ENCODE data around the gene CNKSR2.

The CNKSR2 gene

DNA sequence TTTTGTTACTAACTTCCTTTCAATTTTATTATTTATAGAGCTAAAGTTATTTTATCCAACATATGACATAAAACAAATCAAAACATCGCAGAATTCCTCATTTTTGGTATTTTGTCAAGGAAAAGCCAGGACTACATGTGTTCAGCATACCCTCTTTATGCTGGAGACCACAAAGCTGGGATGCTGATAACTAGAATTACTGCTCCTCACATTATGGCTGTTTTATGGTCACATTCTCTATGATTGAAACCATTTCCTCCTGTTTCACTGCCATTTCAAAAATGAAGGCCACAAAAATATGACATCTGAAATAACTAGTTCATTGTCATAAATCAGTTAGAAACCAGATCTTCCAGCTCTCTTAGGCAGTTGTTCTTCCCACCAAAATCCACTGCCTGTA lies 242.2 kb downstream of the CNKSR2 start:
- no peak for DNase-seq

DNA sequence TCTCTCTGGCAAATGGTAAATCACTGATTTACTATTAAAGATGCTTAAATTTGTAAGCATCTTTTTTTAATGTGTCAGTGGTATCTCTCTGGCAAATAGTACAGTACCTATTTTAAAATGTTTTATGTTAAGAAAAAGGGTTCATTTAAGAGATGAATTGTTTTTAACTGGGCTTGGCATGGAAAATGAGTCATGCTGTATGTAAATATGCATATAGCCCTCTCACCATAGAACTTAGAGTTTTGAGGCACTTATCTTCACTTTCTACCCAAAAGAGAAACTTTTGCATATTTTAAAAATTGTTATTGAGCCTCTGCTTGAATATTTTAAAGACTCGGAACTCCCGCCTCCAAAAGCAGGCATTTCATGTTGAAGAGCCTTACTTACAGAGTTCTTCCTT lies 246.0 kb downstream of the CNKSR2 start:
- no peak for DNase-seq

DNA sequence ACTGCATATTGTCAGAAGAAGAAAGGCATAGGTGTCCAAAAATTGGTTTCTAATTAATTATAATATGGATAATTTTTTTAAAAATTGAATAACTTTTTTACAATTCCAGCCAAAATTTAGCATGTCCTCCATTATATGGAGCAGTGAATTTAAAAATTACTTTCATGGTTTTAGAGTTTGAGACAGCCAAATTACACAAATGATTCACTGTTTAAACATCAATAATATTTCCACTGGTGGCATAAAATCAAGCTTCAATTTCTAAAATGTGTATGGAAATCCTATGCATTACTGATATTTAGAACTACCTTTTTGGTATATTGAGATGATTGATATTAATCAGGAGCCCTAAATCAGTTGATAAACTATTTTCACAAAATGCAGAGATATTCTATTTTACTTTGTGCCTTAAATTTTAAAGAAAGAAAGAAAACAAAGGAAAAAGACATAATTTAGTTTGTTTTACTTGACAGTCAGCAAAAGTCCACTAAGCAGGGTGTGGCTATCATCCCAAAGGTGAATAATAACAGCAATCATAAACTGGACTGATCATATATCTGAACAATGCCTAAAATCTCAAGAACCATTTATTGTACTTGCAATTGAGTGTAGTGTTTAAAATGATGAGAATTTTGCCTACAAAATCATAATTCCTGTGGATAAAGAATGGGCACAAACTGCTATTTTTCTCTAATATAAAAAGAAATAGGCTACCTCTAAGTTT lies 249.7 kb downstream of the CNKSR2 start:
- no peak for DNase-seq

DNA sequence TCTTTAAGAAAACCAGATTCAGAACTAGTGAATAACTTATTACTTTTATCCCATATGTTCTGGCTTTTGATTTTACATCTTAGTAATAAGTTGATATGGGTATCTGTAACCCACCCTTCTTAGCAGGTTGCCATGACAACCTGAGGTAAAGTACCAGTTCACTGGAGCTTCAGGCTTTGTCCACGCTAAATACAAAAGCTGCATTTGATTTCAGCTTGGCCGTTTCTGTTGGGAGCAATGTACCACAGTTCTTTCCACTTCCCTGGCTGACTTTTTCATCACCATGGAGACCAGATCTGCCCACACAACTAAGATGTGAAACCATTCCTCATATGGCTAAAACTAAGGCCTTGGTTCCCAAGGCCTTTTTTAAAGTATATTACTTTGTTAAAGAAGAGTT lies 257.8 kb downstream of the CNKSR2 start:
- no peak for DNase-seq

DNA sequence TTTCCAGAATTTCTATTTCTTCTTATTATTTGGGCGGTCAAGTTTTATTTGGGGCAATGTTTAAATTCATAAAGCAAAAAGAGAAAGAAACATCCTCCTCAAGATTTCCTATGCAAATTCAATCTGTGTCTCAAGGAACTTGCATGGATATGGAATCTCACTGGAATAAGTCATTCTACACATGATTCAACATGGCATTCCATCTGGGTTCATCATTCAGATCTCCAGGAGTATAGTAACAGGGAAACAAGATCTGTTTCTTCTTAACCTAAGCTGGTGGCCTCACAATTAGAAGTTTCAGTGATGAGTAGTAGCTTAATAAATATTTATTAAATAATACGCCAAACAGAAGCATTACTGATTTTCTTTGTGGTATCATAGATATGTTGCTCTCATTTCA lies 264.1 kb downstream of the CNKSR2 start:
- no peak for DNase-seq

DNA sequence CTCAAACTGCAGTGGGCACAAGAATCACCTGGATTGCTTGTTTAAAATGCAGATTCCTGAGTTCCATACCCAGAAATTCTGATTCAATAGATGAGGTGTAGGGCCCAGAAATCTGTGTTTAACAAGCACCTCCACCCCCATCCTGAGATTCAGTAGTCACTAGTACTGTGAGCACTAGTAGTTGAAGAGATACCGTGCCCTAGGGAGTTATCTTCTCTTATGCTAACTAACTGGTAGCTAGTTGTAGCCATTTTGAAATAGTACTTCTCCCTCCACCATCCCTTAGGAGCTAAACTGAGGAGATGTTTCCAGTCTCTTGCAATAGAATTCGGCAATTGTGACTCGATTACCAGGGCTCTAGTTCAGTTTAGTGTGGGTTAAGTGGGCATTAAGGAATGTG lies 265.6 kb downstream of the CNKSR2 start:
- DNase-seq: no peak

DNA sequence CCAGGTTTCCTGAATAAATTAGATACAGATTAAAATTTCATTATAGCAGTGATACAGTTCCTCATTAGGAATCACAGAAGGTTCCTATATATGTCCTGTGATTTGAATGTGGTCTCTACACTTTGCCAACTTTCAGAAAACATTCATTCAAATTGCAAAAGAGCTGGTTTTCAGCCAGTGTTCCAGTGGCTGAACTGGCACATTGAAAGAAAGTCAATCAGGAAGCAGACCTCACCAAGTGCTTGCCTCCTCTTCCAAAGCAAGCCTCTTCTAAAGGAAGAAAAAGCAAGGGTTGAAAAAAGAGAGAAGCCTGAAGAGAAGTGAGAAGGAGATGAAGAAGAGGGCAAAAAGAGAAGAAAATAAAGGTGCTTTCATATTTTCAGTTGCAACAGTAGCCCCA lies 271.2 kb downstream of the CNKSR2 start:
- DNase-seq: no peak

DNA sequence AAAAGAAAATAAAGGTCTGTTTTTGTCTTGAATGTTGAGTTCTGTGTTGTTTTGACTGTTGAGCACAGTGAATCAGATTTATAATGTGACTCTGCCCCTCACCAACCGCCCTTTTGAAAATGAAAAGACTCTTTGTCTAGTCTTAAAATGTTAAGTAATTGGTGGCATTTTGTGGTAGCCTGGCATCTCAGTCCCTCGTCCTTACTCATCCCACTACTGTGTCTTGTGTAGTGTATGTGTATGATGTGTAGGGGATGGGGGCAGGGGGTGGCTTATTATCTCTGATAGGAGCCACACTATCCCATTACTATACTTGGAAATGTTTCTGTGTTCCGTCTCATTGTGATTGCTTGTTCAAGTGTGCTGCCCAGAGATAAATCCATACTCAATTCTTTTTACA lies 271.7 kb downstream of the CNKSR2 start:
- DNase-seq: no peak

DNA sequence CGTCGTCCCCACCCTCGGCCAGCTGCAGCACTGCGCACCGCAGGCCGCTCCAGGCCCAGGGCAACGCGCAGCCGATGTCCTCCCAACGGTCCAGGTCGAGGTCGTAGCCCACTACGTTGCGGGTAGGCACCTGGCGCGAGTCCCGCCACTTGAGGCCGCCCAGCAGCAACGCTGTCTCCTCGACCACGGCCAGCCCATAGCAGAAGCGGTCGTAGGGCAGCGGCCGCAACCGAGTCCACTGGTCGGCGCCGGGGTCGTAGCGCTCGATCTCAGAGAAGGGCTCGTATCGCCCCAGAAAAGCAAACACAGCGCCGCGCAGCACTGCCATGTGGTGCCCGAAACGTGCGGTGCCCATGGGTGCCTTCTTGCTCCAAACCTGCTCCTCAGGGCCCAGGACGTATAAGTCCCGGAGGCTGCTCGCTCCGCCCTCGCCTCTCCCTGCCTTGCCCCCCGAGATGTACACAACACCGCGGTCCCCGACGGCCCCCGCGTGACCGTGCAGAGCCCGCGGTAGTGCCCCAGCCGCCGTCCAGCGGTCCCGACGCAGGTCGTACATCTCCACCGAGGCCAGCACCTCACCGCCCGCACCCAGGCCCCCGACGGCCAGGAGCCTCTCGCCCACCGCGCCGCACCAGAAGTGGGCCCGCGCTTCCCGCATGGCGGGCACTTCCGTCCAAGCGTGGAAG lies 281.8 kb downstream of the CNKSR2 start:
- no peak for DNase-seq

DNA sequence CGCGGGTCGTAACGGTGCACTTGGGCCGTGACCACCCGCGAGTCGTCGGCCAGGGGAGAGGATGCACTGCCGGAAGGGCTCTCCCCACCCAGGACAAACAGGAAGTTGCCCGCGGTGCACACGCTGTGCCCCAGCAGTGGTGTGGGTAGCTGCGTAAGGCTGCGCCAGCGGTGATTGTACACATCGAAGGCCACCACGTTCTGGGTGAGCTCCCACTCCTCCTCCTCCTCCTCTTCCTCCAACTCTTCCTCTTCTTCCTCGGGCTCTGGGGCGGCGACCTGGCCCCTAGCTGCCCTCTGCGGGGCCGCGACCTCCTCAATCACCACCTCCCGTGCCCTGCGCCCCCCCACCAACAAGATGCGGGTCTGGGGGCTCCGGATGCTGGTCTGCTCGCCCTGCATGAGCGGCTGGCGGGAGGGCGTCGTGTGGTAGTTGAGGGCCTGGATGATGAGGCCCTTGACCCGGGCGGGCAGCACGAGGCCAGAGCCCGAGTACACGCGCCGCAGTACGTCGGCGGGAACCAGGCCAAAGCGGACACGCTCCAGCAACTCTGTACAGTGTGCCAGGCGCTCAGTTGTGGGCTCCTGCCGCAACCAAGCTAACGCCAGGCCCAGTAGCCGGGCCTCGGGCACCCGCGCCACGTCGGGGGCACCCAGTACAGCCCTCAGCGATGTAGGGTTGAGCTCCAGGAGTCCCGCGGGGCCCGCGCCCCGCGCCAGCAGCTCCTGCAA lies 282.5 kb downstream of the CNKSR2 start:
- DNase-seq: no peak

DNA sequence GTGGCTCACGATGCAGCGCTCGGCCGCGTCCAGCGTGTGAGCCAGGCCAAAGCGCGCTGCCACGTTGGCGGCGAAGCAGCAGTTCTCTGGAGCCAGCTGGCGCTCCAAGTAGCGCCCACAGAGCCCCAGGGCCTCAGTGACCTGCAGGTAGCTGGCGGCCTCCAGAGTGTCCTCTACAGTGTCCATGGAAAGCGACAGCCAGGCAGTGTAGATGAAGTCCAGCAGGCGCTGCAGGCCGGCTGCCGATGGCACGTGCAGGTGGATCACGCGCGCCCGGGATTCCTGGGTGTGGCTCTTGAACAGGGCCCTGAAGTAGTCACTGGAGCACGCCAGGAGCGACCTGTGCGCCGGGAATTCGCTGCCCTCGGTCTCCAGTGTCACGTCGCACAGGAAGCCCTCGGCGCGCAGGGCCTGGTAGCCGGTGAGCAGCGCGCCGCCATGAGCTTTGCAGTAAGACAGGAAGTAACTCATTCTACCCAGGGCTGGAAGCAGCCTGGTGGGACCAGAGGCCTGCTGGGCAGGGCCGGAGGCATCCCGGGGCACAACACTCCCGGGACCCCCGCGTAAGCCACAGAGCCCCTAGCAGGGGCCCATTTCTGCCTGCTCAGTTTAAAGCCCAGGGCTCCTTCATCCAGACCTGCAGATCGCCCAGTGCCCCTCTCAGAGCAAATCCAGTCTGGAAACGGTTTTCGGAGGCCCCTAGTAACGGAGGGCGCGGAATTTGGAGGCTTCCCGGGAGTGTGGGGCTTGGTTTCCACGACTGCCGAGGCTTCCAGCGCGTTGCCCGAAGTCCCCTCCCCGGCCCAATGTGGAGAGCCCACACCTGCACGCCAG lies 283.3 kb downstream of the CNKSR2 start:
- no peak for DNase-seq

DNA sequence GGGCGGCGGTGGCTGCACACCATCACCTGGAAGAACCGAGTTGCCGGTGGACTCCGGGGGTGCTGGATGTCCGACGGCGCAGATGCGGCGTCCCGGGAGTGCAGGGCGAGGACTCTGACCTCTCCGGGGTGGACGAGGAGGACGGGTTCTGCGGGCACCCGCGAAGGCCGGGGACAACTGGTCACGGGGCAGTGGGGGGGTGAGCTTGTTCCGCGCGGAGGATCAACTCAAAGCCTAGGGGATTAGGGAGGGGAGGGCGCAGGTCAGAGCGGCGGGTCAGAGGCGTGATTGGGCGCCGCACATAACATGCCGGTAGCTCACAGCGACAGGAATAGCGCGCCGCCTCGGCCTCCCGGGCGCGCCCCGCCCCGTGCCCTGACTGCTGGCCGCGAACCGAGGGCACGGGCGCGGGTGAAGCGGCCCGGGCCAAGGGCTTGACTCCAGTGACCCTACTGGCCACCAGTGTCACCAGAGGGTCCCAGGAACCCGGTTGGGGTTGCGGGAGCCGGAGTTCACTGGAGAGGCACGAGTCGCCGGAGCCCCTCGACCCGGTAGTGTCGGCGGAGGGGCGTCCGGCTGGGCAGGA lies 284.0 kb downstream of the CNKSR2 start, which contains the start of gene KLHL34:
TSS of gene KLHL34 (minus strand) at position 179 of the 586 bp plus-strand sequence. CDS start 542 bp downstream, outside the sequence.
- DNase-seq: no peak

DNA sequence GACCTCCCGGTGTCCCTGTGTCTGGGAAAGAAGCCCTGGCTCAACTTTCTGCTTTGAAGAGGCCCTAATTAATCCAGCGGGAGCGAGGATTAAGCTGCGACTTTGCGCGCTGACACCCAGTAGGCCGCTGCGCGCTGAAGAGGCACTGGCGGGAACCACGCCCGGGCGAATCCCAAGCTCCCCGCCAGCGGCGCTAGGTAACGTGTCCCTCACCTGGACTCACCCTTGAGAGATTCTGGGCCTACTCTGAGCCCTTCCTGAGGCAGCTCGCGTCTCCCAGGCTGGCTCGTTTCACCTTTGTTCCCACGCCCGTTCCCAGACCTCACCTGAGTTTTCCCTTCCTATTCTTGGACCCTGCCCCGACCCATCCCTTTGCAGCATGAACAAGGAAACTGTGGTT lies 284.5 kb downstream of the CNKSR2 start:
- DNase-seq: no peak

DNA sequence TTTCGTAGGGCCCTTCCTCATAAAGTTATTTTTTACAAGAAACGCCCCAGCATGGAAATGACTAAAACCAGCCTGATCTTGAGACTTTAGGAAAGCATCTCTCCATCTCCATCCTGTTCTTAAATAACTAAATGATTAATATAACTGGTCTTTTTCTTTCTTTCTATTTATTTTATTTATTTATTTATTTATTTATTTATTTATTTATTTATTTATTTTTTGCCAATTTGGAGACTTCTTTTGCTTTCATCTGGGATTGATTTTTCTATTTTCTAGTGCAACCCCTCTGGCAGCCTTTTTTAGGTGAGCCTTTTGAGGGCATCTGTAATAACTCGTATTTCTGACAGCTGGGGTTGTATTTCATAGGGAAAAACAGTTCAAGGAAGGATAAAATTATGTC lies 285.1 kb downstream of the CNKSR2 start:
- no peak for DNase-seq

DNA sequence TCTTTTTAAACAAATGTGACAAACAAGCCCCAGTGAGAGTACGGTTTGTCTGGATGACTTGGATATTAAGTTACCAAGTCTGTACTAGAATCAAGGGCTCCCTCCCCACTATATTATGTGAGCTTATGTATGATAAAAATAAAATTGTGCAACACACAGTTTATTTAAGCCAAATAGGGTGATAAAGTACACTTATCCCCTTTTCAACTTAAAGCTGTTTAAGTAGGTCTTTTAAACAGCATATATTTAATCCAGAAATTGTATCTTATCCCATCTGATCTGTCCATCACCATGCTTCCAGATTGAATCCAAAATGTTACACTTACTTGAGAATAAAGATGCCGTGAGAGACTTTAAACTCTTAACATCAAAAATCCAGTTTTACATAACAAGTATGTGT lies 285.9 kb downstream of the CNKSR2 start:
- no peak for DNase-seq

DNA sequence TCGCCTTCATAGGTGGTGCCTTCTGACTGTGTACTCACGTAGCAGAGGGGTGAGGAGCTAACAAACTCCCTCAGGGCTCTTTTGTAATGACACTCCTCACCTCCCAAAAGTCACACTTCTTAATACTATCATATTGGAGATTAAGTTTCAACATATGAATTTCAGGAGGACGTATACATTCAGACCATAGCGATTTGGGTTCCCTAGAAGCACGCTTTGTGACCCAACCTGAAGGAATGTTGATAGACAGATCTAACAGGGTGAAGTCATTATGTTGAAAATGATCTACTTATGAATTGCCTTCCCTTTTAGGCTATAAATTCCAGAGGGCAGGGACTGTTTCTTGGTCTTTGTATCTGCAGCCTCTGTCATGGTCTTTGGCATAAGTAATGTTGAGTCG lies 287.1 kb downstream of the CNKSR2 start:
- DNase-seq: no peak

DNA sequence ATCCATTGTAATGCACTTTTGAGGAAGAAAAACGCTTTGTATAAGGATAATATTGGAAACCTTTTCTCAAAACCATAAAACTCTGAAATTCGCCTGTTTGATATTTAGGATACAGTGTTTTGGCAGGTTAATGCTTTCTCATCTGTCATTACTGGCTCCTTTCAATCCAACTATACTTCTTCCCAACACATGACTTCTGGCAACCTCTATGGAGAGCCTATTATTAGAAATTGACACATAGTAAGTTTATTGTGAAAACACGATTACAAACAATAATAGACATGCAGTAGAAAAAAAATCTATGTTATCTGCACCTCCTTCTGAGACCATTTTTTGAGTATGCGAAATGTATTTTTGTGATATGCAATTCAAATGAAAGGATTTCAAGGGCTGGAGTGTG lies 288.5 kb downstream of the CNKSR2 start:
- no peak for DNase-seq

DNA sequence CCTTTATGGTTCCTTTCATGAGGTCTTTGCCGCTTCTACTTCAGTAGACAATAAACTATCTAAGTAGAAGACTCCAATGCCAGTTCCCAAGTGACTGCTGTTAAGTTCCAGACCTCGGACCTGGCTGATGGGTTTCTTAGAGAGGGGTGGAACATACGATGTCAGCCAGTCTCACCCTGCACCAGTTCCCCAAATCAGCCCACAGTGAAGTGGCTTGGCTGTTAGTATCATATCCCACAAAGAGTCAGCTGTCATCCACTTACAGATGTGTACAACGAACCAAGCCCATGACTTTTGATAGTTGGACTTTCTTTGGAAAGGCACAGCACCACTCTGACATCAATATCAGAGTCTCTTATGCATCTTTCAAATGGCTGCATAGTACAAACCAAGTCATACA lies 292.0 kb downstream of the CNKSR2 start:
- no peak for DNase-seq

DNA sequence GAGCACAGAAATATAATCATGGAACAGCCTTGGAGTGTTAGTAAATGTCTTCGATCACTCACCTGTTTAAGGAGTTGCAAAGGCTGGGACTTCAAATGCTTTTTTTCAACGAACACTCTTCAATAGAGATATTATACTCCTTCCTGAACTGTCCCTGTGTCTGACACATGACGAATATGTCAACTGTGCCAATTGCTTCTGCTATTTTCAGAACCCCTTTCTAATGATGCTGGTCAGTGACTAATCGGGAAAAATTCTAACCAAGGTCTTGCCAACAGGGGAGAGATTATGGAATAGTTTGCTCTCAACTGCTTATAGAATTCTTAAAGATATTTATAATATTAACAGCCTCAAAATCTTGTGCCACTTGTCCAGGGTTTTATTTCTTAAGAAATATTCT lies 292.5 kb downstream of the CNKSR2 start:
- DNase-seq: no peak

DNA sequence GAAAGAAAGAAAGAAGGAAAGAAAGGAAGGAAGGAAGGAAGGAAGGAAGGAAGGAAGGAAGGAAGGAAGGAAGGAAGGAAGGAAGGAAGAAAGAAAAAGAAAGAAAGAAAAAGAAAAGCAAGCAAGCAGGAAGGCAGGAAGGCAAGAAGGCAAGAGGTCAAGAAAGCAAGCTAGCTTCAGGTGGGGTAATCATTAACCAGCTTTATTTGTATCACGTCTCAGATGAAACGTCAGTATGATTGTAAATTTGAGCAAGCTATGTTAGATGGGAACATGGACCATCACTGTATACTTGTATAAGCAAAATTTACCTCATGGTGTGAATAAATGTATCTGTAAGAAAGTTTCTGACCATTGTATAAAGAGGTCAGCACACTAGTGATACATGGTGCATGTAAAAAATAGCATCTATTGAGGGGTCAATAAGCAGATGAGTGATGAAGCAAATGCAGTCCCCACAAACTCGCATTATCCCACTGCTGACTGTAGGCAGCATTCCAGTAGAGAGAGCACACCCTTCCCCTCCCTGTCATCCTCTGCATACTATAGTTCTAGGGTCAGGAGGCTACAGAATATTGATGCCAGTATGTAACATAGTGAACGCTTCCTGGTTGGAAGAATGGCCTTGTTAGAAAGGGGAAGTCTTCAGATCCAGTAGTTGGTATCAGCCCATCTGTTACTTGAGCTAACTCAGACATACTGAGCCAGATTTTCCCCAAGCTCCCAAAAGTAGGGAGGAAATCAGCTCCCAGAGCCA lies 300.4 kb downstream of the CNKSR2 start:
- no peak for DNase-seq

DNA sequence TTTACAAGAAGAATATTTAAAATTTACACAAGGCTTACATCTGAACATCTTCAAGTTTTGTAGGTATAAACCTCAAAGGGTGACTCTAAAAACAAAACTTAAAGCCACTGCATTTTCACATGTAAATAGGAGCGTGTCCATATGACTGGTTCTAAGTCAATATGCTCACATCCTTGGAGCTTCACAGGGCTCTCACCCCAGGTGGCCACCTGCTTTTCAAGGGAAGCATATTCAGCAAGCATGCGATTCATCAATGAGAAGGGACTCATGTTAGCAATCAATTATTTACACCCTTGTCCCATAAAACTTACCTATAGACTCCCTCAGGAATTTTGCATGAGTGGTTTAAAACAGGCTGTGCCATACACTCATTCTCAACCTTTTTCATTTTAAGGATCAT lies 301.7 kb downstream of the CNKSR2 start:
- no peak for DNase-seq

DNA sequence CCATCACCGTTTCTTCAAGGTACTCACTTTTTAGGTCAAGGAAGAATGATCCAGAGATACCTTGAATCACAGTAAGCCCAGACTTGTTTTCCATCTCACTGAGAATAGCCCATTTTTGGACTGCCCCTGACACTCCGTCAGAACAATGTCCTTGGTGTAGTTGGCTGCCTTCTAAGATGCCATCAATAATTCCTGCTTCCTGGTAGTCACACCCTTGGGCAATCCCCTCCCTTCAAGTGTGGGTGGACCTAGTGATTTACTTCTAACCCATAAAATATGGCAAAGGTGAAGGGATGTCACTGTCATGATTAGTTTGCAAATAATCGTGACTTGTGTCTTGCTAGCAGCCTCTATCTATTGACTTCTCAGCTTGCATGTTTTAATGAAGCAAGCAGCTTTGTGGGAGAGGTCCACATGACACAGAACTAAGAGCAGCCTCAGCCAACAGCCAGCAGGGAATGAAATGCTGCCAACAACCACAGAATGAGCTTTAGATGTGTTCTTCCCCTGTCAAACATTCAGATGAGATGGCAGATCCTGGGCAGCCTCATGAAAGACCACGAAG lies 303.9 kb downstream of the CNKSR2 start:
- DNase-seq: no peak

Measured in activated CD4-positive, alpha-beta T cell treated with anti-CD3 and anti-CD28 coated beads, Interleukin-2, amount 50 U/mL, for 16 hours (primary cell).